ENCODE measurements around the gene JPH3.
"Not testable (repeated sequence)": the region's sequence is repeated elsewhere in the genome, so short reads cannot be mapped to it uniquely, and the experiment has no call there.

JPH3 gene

DNA sequence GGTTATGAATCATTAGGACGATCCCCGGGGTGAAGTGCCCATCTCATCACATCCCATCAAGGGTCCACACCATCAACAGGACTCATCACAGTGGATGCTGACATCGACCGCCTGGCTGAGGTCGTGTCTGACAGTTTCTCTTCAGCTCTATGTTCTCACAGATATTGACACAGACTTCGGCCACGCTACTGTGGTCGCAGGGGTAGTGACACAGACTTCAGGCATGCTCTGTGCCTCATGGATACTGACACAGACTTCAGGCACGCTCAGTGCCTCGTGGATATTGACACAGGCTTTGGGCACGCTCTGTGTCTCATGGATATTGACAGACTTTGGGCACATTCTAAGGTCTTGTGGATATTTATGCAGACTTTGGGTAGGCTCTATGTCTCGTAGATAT lies 113.3 kb downstream of the JPH3 start:
- no peak for DNase-seq (ENCODE audit: low read depth)

GRCh38 chr16:87718831-87719230 lies 116.5 kb downstream of the JPH3 start:
- not testable (repeated sequence) for DNase-seq (ENCODE audit: low read depth)

DNA sequence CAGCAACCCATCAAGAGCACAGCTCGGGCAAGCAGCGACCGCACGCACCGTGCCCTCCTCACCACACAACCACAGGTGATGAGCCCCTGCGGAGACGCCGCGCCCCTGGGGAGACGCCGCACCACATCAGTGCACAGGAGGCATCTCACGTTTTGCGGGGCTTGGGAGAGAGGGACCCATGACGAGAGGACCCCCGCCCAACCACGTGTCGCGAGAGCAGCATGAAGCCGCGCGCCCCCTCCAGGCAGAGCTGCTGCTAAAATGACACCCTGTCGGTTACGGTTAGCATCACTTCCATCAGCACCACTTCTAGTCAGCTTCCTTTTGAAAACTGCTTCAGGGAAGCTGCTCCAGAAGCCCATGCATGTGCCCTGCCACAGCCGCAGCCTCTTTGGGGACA lies 118.1 kb downstream of the JPH3 start:
- DNase-seq (ENCODE audit: low read depth), result no peak

DNA sequence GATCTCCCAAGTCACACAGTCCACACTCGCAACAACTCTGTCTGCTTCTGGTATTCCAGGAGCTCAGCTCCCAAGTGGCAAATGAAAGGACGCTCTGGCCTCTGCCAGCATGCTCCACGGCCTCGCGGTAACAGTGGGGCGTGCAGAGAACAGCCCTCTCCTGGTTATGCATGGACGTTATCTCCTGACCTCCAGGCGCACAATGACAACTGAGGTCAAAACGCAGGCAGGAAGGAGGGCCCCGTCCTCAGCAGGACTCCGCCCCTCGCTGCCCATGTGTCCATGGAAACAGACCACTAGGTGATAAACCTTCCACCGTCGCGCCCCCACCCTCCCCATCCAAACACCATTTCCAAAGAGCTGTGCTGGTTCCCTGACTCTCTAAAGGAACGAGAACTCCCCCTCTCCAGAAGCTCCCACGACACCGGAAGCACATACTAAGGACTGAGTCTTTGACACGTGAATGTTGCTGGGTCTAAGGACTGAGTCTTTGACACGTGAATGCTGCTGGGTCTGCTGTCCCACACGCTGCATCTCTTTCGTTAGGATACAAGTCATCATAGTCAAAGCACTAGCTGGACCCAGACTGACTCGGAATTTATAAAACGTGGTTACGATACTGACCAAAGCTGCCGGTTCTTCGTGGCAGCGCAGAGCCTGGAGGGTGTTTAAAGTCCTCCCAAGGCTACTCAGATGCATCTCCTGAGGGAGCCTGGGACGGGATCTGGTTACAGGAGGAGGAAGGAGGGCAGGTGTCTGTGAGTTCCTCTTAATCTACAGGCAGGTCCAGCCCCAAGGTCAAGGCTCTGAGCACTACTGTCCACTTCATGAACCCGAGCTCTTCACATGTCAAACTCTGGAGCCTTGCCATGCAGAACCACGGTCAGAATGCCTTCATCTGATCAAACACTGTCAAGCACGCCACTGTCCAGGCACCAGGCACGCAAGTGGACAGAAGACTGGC lies 119.6 kb downstream of the JPH3 start:
- no peak for DNase-seq (ENCODE audit: low read depth)

DNA sequence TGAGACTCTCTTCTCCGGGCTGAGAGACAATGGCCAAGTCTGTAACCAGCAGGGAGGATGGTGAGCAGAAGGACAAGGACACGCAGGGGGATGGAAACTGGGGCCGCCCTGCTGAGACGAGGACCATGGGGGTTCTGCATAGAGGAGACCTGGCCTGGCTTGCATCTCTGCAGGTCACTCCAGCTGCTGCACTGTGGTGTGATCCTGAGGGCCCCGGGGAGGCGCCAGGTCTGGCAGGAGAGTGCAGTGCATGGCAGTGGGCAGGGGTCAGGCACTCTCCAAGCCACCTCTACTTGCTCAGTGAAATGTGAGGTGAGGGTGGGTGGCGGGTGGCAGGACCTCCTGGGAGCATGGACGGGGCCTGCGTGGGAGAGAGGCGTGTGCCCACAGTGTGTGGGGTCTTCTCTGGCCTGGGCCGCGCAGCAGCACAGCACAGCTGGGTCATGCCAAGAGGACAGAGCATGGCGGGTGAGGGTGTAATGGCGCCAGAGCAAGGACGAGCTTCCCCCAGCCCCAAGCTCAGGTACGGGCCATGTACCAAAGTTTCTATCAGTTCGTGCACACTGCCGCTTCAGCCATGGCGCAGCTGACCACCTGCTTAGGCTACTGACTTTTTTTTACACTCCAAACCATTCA lies 120.4 kb downstream of the JPH3 start:
- DNase-seq (ENCODE audit: low read depth), result no peak

- no peak for DNase-seq (ENCODE audit: low read depth)
Measured at GRCh38 chr16:87723226-87723623, 120.9 kb downstream of the JPH3 start.

GRCh38 chr16:87724490-87725291 lies 122.4 kb downstream of the JPH3 start:
- DNase-seq (ENCODE audit: low read depth), result peak; percentile 14

- DNase-seq (ENCODE audit: low read depth), result no peak
Measured at GRCh38 chr16:87725596-87726235, 123.4 kb downstream of the JPH3 start.

DNA sequence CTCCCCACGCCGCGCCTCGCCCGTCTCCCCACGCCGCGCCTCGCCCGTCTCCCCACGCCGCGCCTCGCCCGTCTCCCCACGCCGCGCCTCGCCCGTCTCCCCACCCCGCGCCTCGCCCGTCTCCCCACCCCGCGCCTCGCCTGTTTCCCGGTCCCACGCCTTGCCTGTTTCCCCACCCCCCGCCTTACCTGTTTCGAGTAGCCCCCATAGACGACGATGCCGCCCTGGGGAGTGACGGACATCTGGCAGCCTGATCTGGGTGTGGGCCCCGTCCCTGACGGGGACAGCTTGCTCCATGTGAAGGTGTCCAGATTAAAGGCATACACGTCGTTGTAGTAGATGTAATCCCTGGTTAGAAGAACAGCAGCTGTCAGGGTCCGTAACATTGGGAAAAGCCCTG lies 124.3 kb downstream of the JPH3 start:
- not testable (repeated sequence) for DNase-seq (ENCODE audit: low read depth)

DNA sequence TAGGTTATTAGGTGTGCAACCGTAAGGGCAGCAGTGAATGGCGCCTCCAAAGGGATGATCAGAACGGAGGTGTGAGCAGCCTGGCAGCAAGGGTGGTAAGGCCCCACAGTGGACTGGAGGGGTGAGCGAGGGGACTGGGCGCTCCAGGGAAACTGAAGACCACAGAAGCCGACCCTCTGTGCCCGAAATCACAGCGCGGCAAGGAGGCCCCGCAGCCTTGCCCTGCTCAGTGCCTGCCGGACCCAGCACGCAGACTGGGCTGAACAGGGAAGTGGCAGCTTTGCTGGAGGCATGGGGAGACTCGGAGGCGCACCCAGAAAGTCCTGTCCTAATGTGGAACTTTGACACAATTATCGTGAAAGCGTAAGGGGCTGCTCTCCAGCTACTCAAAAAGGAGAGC lies 125.0 kb downstream of the JPH3 start:
- DNase-seq (ENCODE audit: low read depth), result no peak

GRCh38 chr16:87728026-87728425 lies 125.7 kb downstream of the JPH3 start:
- no peak for DNase-seq (ENCODE audit: low read depth)

DNA sequence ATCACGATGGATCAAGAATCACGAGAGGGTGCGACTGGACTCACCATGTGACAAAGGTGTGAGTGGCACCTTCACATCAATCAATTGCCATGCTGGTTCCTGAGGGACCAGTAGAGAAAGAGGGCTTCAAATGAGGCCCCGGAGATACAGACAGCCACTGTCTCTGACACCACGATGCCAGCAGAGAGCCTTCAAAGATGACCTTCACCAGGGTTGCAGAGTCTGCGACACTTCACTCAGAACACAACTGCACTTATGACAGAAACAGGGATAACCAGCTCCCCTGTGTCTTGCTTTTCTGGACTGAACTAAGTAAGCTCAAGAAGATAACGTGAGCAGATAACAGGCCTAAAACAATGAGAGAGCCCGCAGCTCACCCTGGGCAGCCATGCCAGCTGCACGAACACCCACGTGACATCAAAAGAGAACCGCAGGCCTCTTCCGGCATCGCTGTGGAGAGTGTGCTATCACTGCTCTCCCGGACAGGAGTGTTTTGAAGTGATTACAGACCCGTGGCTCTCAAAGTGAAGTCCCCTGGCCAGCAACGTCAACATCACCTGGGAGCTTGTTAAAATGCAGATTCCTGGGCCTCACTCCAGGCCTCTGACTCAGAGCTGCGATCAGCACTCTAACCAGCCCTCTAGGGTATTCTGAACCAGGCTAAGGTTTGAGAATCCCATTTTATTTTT lies 127.1 kb downstream of the JPH3 start:
- DNase-seq (ENCODE audit: low read depth), result no peak

DNA sequence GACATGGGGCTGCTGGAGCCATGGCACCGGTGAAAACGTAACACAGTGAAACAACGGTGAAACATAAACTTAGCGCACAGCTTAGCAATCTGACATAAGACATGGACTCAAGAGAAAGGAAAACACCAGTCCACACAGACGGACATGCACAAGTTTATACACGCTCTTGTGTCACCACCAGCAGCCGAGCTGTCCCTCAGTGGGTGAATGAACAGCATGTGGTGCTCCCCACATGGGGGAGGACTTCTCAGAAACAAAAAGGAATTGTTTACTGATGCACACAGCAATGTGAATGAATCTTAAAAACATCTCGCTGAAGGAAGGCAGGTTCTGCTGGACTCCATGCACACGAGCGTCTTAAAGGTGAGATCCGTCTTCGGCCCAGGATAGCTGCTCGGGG lies 129.3 kb downstream of the JPH3 start:
- no peak for DNase-seq (ENCODE audit: low read depth)

GRCh38 chr16:87733190-87733589 lies 130.9 kb downstream of the JPH3 start:
- no peak for DNase-seq (ENCODE audit: low read depth)

- no peak for DNase-seq (ENCODE audit: low read depth)
Measured at GRCh38 chr16:87734644-87735043, 132.3 kb downstream of the JPH3 start.

GRCh38 chr16:87735270-87736007 lies 133.1 kb downstream of the JPH3 start:
- DNase-seq (ENCODE audit: low read depth), result no peak

DNA sequence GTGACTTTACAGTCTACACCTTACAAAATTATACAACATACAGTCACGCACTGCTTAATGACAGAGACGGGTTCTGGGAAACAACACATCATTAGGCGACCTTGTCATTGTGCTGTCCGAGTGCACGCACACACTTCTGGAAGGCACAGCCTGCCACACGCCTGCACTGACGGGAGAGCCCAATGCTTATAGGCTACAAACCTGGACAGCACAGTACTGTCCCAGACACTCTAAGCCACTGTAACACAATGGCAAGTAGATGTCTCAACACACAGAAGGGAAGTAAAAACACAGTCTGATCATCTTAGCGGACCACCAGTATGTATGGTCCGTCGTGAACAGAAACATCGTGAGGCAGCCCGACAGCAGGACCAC lies 133.7 kb downstream of the JPH3 start:
- DNase-seq (ENCODE audit: low read depth), result no peak

DNA sequence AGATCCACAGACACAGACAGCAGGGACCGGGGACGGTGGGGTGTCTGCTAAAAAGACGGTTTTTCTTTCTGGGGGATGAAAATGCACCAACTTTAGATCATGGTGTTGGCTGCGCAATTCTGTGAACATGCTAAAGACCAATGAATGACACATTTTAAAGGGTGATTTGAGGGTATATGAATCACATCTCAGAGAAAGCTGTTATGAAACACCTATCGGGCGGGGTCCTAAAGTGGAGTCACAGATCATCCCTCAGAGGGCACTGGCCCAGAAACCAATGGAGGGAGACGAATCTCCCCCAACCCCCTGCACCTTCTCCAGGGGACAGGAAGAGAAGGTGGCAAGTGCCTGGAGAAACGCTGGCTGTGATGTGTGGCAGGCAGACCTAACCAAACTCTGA lies 137.5 kb downstream of the JPH3 start:
- no peak for DNase-seq (ENCODE audit: low read depth)

DNA sequence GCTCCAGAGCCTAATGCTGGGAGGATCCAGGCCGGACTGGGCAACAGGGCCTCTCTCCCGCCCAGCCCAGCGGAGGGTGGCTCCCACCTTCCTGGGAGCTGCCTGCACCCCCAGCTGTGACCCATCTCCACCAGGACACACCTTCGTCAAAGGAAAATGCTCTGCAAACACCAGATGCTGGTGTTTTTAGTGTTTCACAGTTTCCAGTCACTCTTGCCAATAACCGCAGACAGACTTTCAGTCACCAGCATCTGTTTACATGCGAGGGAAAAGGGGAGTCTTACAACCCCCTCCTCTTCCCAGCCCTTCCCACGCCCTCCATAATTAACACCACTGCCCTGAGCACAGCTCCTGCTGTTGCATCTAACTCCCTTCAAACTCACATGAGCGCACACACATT lies 138.1 kb downstream of the JPH3 start:
- DNase-seq (ENCODE audit: low read depth), result no peak

DNA sequence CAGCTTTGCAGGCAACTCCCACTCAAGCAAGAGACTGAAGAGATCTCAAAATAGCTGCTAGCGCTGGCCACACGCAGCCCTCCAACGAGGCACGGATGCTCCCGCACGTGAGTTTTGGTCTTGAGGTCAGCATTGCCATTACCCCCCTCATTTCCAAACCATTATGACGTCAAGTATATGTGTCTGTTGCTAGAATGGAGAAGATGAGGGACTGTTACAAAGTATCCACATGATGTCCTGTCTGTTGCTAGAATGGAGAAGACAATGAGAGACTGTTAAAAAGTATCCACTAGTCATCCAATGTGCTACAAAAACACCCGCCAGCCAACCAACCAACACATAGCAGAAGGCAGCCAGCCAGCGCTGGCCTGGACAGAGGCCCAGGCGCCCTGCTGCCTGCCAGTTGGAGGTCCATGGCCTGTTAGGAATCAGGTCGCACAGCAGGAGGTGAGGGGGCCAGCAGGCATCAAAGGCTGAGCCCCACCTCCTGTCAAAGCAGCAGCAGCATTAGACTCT lies 138.7 kb downstream of the JPH3 start:
- no peak for DNase-seq (ENCODE audit: low read depth)
